ENCODE measurements around the gene RECQL5. TPM values are rescaled to one million over a fixed set of nuclear protein-coding genes. Genes with fewer than 3 reads are reported as not detected.

The RECQL5 gene
- total RNA-seq, 1 donor from 2014 or later: 44.7 TPM

DNA sequence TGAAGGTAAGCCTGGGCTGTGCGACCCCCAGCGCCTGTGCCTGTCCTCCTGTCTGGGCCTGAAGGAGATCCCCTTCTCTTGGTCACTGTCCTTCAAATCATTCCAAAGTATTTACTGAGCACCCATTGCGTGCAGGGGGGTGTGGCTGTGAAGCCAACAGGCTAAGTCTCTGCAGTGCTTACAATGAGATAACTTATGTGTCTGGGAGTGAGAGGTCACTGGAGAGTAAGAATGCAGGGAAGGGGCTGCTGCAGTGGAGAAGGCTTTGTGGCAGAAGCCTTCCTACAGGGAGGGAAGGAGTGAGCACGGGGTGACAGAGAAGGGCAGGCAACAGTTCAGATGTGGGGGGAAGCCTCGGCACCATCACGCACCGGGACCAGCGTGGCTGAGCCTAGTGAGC lies 44.9 kb downstream of the RECQL5 start:
- H3K4me3 Mint-ChIP-seq (ENCODE audit: unreplicated experiment): no peak overlapping the region
- H3K36me3 Mint-ChIP-seq (ENCODE audit: unreplicated experiment): no peaks in the 10 kb centered on the region
- H3K9me3 Mint-ChIP-seq (ENCODE audit: unreplicated experiment): no peaks in the 10 kb centered on the region

GRCh38 chr17:75621489-75621888 lies 45.5 kb downstream of the RECQL5 start:
- DNase-seq (ENCODE audit: extremely low spot score, unreplicated experiment): no peak
- no peaks in the 10 kb centered on the region for H3K36me3 Mint-ChIP-seq (ENCODE audit: unreplicated experiment)
- H3K4me3 Mint-ChIP-seq (ENCODE audit: unreplicated experiment): no peak overlapping the region
- H3K27me3 Mint-ChIP-seq (ENCODE audit: unreplicated experiment): no peaks in the 10 kb centered on the region
- no peaks in the 10 kb centered on the region for H3K4me1 Mint-ChIP-seq (ENCODE audit: unreplicated experiment)
- H3K27ac Mint-ChIP-seq (ENCODE audit: unreplicated experiment): no peak overlapping the region
- no peaks in the 10 kb centered on the region for H3K9me3 Mint-ChIP-seq (ENCODE audit: unreplicated experiment)
- TF ChIP-seq, protein P1, sequence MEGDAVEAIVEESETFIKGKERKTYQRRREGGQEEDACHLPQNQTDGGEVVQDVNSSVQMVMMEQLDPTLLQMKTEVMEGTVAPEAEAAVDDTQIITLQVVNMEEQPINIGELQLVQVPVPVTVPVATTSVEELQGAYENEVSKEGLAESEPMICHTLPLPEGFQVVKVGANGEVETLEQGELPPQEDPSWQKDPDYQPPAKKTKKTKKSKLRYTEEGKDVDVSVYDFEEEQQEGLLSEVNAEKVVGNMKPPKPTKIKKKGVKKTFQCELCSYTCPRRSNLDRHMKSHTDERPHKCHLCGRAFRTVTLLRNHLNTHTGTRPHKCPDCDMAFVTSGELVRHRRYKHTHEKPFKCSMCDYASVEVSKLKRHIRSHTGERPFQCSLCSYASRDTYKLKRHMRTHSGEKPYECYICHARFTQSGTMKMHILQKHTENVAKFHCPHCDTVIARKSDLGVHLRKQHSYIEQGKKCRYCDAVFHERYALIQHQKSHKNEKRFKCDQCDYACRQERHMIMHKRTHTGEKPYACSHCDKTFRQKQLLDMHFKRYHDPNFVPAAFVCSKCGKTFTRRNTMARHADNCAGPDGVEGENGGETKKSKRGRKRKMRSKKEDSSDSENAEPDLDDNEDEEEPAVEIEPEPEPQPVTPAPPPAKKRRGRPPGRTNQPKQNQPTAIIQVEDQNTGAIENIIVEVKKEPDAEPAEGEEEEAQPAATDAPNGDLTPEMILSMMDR (IDR thresholded peaks at IDR 0.05): no peak

More for the DNA sequence above, 44.9 kb downstream of the RECQL5 start:
- TF ChIP-seq, protein P1 (IDR thresholded peaks at IDR 0.05): no peak
- no peak overlapping the region for H3K27ac Mint-ChIP-seq (ENCODE audit: unreplicated experiment)
- DNase-seq (ENCODE audit: extremely low spot score, unreplicated experiment): no peak
- no peaks in the 10 kb centered on the region for H3K27me3 Mint-ChIP-seq (ENCODE audit: unreplicated experiment)
- H3K4me1 Mint-ChIP-seq (ENCODE audit: unreplicated experiment): no peaks in the 10 kb centered on the region

- TF ChIP-seq, protein P1 (IDR thresholded peaks at IDR 0.05): peak; percentile 59
- Mint-ChIP-seq H3K36me3 (ENCODE audit: unreplicated experiment) (no peaks in the 10 kb centered on the region), H3K4me1 (ENCODE audit: unreplicated experiment) (no peaks in the 10 kb centered on the region), H3K27ac (ENCODE audit: unreplicated experiment) (no peak overlapping the region), H3K27me3 (ENCODE audit: unreplicated experiment) (no peaks in the 10 kb centered on the region), H3K9me3 (ENCODE audit: unreplicated experiment) (no peaks in the 10 kb centered on the region), H3K4me3 (ENCODE audit: unreplicated experiment) (no peak overlapping the region)
- no peak for DNase-seq (ENCODE audit: extremely low spot score, unreplicated experiment)
These were observed 47.2 kb downstream of the RECQL5 start for GRCh38 chr17:75619506-75620431.

- H3K27ac Mint-ChIP-seq (ENCODE audit: unreplicated experiment): no peak overlapping the region
- TF ChIP-seq, protein P1 (IDR thresholded peaks at IDR 0.05): no peak
- H3K36me3 Mint-ChIP-seq (ENCODE audit: unreplicated experiment): no peaks in the 10 kb centered on the region
- no peak overlapping the region for H3K4me3 Mint-ChIP-seq (ENCODE audit: unreplicated experiment)
- no peaks in the 10 kb centered on the region for H3K27me3 Mint-ChIP-seq (ENCODE audit: unreplicated experiment)
- no peaks in the 10 kb centered on the region for H3K4me1 Mint-ChIP-seq (ENCODE audit: unreplicated experiment)
- H3K9me3 Mint-ChIP-seq (ENCODE audit: unreplicated experiment): no peaks in the 10 kb centered on the region
- no peak for DNase-seq (ENCODE audit: extremely low spot score, unreplicated experiment)
These were observed 49.3 kb downstream of the RECQL5 start for GRCh38 chr17:75617675-75618074.

DNA sequence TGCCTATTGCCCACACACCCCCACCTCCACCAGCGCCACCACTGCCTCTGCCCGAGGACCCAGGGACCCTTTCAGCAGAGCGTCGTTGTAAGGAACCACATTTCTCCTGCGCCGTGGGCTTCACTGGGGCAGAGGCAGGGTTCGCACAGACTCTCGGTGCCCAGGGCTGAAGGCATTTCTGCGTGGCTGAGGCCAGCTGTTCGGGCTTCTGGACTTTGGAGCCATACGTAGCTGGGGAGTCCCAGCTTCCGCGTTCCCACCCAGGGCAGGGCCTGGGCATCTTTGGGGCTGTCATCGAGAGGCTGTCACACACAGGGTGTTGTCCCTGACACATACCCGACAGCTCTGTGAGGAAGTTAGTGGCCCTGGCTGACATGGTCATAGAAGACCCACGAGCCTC lies 49.7 kb downstream of the RECQL5 start:
- TF ChIP-seq, protein P1 (IDR thresholded peaks at IDR 0.05): no peak
- H3K36me3 Mint-ChIP-seq (ENCODE audit: unreplicated experiment): no peaks in the 10 kb centered on the region
- no peaks in the 10 kb centered on the region for H3K27me3 Mint-ChIP-seq (ENCODE audit: unreplicated experiment)

More for the DNA sequence above, 49.7 kb downstream of the RECQL5 start:
- no peak overlapping the region for H3K4me3 Mint-ChIP-seq (ENCODE audit: unreplicated experiment)
- no peak overlapping the region for H3K27ac Mint-ChIP-seq (ENCODE audit: unreplicated experiment)
- H3K9me3 Mint-ChIP-seq (ENCODE audit: unreplicated experiment): no peaks in the 10 kb centered on the region
- no peaks in the 10 kb centered on the region for H3K4me1 Mint-ChIP-seq (ENCODE audit: unreplicated experiment)
- no peak for DNase-seq (ENCODE audit: extremely low spot score, unreplicated experiment)
